Parathyroid adenoma (tissue), 2 donors: ENCODE data around the gene FMO3.

Experiments used
- H2AFZ ChIP-seq: fragments of 300-600 bp; sonication (generic); one replicate; pipeline ENCODE4 v1.7.0; 2017; ENCODE audit warnings: antibody characterized with exemption, mild to moderate bottlenecking
- H3K27ac ChIP-seq: fragments of 300-600 bp; sonication (generic); one replicate; pipeline ENCODE4 v1.7.0; 2017
- H3K27me3 ChIP-seq: fragments of 300-600 bp; sonication (generic); one replicate; pipeline ENCODE4 v1.7.0; 2017; ENCODE audit warnings: low read length; ENCODE audit not compliant: control insufficient read depth, insufficient read depth
- H3K36me3 ChIP-seq: fragments of 300-600 bp; sonication (generic); one replicate; pipeline ENCODE4 v1.7.0; 2017; ENCODE audit warnings: low read length; ENCODE audit not compliant: control insufficient read depth, insufficient read depth
- H3K4me1 ChIP-seq: fragments of 300-600 bp; sonication (generic); one replicate; pipeline ENCODE4 v1.7.0; 2017; ENCODE audit warnings: control low read depth
- H3K4me2 ChIP-seq: fragments of 300-600 bp; sonication (generic); one replicate; pipeline ENCODE4 v1.7.0; 2017; ENCODE audit warnings: low read length
- H3K4me3 ChIP-seq: fragments of 300-600 bp; sonication (generic); one replicate; pipeline ENCODE4 v1.7.0; 2017; ENCODE audit warnings: low read depth, low read length
- H3K79me2 ChIP-seq: fragments of 300-600 bp; sonication (generic); one replicate; pipeline ENCODE4 v1.7.0; 2017; ENCODE audit warnings: control low read depth
- H3K9ac ChIP-seq: fragments of 300-600 bp; sonication (generic); one replicate; pipeline ENCODE4 v1.7.0; 2017; ENCODE audit warnings: mild to moderate bottlenecking
- H3K9me3 ChIP-seq: fragments of 300-600 bp; sonication (generic); one replicate; pipeline ENCODE4 v1.7.0; 2017; ENCODE audit warnings: low read length; ENCODE audit not compliant: control insufficient read depth
- TF ChIP-seq, protein P1 (sequence below): fragments of 300-600 bp; sonication (generic); IDR thresholded peaks from one replicate; pipeline ENCODE4 v1.7.0; 2017; ENCODE audit warnings: antibody characterized with exemption, mild to moderate bottlenecking
- donor health status: primary hyperparathyroidism.

The FMO3 gene

DNA sequence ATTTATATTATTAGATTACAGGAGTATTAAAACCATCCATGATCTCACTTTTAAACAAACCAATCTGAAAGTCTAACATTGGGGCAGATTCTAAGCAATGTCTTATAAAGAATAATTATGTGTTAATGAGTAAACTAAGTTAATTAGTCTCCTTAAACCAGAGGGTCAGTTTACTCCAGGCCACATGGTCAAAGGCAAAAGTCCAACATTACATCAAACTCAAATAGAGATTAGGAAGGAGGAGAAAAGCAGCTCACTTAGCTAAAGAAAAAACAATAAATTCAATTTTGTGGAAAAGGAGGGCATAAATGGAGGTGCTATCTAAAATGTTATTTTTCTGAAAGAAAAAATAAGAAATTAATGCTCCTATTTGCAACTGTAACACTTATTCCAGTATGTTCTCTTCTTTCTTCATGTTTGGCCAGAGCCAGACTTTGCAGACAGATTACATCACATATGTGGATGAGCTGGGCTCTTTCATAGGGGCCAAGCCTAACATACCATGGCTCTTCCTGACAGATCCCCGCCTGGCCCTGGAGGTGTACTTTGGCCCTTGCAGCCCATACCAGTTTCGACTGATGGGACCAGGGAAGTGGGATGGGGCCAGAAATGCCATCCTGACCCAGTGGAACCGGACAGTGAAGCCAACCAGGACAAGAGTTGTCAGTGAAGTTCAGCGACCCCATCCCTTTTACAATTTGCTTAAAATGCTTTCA, 70.1 kb downstream of the FMO3 start:
- TF ChIP-seq, protein P1, sequence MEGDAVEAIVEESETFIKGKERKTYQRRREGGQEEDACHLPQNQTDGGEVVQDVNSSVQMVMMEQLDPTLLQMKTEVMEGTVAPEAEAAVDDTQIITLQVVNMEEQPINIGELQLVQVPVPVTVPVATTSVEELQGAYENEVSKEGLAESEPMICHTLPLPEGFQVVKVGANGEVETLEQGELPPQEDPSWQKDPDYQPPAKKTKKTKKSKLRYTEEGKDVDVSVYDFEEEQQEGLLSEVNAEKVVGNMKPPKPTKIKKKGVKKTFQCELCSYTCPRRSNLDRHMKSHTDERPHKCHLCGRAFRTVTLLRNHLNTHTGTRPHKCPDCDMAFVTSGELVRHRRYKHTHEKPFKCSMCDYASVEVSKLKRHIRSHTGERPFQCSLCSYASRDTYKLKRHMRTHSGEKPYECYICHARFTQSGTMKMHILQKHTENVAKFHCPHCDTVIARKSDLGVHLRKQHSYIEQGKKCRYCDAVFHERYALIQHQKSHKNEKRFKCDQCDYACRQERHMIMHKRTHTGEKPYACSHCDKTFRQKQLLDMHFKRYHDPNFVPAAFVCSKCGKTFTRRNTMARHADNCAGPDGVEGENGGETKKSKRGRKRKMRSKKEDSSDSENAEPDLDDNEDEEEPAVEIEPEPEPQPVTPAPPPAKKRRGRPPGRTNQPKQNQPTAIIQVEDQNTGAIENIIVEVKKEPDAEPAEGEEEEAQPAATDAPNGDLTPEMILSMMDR = no peak
- H3K27me3 ChIP-seq = no peaks in the 10 kb centered on the region
- H3K36me3 ChIP-seq = no peaks in the 10 kb centered on the region
- H3K79me2 ChIP-seq = no peaks in the 10 kb centered on the region
- no peaks in the 10 kb centered on the region for H3K4me1 ChIP-seq
- no peaks in the 10 kb centered on the region for H3K9me3 ChIP-seq
- no peak overlapping the region for H3K9ac ChIP-seq
- H3K27ac ChIP-seq = no peak overlapping the region
- no peak overlapping the region for H3K4me3 ChIP-seq
- peak overlapping the region; percentile 46 for H2AFZ ChIP-seq
- H3K4me2 ChIP-seq = no peak overlapping the region

DNA sequence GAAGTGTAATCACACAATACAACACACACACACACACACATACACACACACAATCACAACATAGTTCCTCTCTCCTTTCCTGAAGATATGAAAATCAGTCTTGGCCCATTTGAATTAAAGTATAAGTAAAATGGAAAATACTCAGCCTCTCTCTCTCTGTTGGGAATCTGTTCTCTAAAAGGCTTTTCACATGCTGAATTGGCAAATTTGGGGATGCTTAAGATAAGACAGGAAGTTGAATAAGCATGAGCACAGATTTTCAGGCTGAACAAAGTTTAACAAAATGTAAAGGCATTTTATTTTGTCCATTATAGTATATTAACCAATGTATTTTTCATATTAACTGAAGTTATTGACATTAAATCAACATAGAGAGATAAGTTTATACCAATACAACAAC, 70.7 kb downstream of the FMO3 start:
- H3K27ac ChIP-seq = no peak overlapping the region
- TF ChIP-seq, protein P1 = no peak

DNA sequence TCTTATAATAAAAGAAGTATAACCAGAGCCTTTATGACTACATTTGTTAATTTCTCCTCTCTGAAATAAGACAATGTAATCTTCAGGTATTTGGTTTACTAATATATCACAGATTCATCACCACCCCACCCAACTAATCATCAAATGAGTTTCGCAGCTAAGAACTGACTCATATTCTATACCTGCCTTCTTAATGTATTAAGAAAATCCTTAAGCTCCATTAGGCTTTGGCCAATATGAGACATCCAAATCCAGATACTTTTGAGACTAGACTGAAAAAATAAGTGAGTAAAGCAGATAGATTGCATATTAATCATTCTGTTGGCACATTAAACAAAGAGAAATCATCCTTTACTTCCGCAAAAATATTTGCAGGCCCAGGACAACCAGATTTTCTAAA, 75.7 kb downstream of the FMO3 start:
- H3K9me3 ChIP-seq = no peaks in the 10 kb centered on the region
- H3K9ac ChIP-seq = no peak overlapping the region
- no peak overlapping the region for H2AFZ ChIP-seq
- no peak overlapping the region for H3K4me2 ChIP-seq
- H3K27me3 ChIP-seq = no peaks in the 10 kb centered on the region
- H3K4me3 ChIP-seq = no peak overlapping the region
- no peaks in the 10 kb centered on the region for H3K36me3 ChIP-seq
- H3K27ac ChIP-seq = no peak overlapping the region
- no peaks in the 10 kb centered on the region for H3K79me2 ChIP-seq
- no peaks in the 10 kb centered on the region for H3K4me1 ChIP-seq
- TF ChIP-seq, protein P1 = no peak

More for the DNA sequence above, 70.7 kb downstream of the FMO3 start:
- no peak overlapping the region for H2AFZ ChIP-seq
- no peaks in the 10 kb centered on the region for H3K9me3 ChIP-seq
- no peaks in the 10 kb centered on the region for H3K36me3 ChIP-seq
- H3K4me2 ChIP-seq = no peak overlapping the region
- H3K79me2 ChIP-seq = no peaks in the 10 kb centered on the region
- H3K4me3 ChIP-seq = no peak overlapping the region
- no peaks in the 10 kb centered on the region for H3K4me1 ChIP-seq
- H3K9ac ChIP-seq = no peak overlapping the region
- no peaks in the 10 kb centered on the region for H3K27me3 ChIP-seq
